ENCODE results near the gene SUMO3. TPM values are rescaled to one million over a fixed set of nuclear protein-coding genes. Genes with fewer than 3 reads are reported as not detected.

The SUMO3 gene
- total RNA-seq, 3 donors from 2014 or later, result 87.0 to 107 (median 93.4) TPM

- Mint-ChIP-seq H3K36me3 (ENCODE audit: insufficient read depth) (peaks cover under 1% of the 10 kb centered on the region), H3K9me3 (peaks cover 41% of the 10 kb centered on the region), H3K27me3 (ENCODE audit: low read depth) (no peaks in the 10 kb centered on the region), H3K4me3 (no peak overlapping the region), H3K4me1 (ENCODE audit: low read depth) (peaks cover 1% of the 10 kb centered on the region)
- no peak for DNase-seq
- ATAC-seq, result no peak
These were observed 5.4 kb upstream of the SUMO3 start for GRCh38 chr21:44823179-44823660.

- H3K9me3 Mint-ChIP-seq, result peaks cover 35% of the 10 kb centered on the region
- no peaks in the 10 kb centered on the region for H3K36me3 Mint-ChIP-seq (ENCODE audit: insufficient read depth)
- DNase-seq, result no peak
- peaks cover 1% of the 10 kb centered on the region for H3K4me1 Mint-ChIP-seq (ENCODE audit: low read depth)
- no peak for ATAC-seq
- H3K27me3 Mint-ChIP-seq (ENCODE audit: low read depth), result no peaks in the 10 kb centered on the region
- H3K4me3 Mint-ChIP-seq, result no peak overlapping the region
These were observed 4.8 kb upstream of the SUMO3 start for GRCh38 chr21:44822484-44823178.

DNA sequence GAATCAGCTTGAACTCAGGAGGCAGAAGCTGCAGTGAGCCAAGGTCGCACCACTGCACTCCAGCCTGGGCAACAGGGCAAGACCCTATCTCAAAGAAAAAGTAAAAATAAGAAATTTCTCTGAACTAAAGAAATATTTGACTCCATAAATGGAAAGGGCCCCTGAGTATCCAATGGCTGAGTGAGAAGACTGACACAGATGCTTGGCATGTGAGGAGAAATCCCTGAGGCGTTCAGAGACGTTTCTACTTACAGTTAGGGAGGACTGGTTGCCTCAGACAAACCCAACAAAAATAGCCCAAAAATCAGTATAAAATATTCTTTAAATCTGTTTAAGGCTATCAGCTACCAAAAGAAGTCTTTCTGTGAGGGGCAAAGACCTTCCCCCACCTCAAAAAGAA lies 3.0 kb upstream of the SUMO3 start:
- Mint-ChIP-seq H3K9me3 (peaks cover 28% of the 10 kb centered on the region), H3K4me3 (no peak overlapping the region), H3K4me1 (ENCODE audit: low read depth) (peaks cover 10% of the 10 kb centered on the region), H3K36me3 (ENCODE audit: insufficient read depth) (no peaks in the 10 kb centered on the region), H3K27me3 (ENCODE audit: low read depth) (no peaks in the 10 kb centered on the region)
- DNase-seq (no peak), ATAC-seq (no peak)

GRCh38 chr21:44819283-44820243 lies 1.7 kb upstream of the SUMO3 start:
- H3K27me3 Mint-ChIP-seq (ENCODE audit: low read depth), result no peaks in the 10 kb centered on the region
- H3K4me3 Mint-ChIP-seq, result peak overlapping the region; percentile 71
- DNase-seq (no peak), ATAC-seq (no peak)
- H3K4me1 Mint-ChIP-seq (ENCODE audit: low read depth), result peaks cover 12% of the 10 kb centered on the region
- H3K36me3 Mint-ChIP-seq (ENCODE audit: insufficient read depth), result no peaks in the 10 kb centered on the region
- H3K9me3 Mint-ChIP-seq, result peaks cover 28% of the 10 kb centered on the region

DNA sequence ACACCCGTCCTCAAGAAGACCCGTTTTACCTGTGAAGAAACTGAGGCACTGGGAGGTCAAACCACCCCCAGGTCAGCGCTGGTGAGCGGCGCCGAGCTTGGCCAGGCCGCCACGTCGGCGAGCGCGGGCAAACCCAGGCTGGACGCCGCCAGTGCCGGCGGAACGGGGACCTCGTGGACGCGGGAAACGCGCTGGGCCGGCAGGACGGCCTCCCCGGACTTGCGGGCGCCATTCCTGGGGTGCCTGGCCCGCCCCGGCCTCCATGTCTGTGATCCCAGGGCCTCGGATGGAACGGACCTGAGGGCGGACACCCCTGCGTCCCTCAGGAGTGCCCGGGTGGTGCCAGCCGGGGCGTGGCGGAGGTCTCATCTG lies 764 bp upstream of the SUMO3 start:
- H3K4me3 Mint-ChIP-seq, result peak overlapping the region; percentile 71
- no peaks in the 10 kb centered on the region for H3K27me3 Mint-ChIP-seq (ENCODE audit: low read depth)
- ATAC-seq (no peak), DNase-seq (no peak)
- no peaks in the 10 kb centered on the region for H3K36me3 Mint-ChIP-seq (ENCODE audit: insufficient read depth)
- peaks cover 25% of the 10 kb centered on the region for H3K9me3 Mint-ChIP-seq
- H3K4me1 Mint-ChIP-seq (ENCODE audit: low read depth), result peaks cover 12% of the 10 kb centered on the region

DNA sequence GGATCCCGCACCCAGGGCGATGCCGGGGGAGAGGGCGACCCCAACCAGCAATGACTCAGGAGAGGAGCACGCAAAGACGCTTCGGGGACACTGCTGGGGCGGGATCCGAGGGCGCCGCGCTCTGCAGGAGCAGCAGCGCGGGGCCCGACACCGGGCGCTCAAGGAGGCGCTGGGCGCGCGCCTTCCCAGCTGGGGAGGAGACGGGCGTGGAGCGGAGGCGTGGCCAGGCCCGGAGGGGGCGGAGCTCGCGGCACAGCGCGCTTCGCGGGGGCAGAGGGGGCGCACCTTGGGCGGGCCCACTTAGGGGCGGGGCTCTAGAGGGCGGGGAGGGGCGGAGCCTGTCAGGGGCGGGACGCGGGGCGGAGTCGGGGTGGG lies 369 bp downstream of the SUMO3 start:
- Mint-ChIP-seq H3K27me3 (ENCODE audit: low read depth) (no peaks in the 10 kb centered on the region), H3K9me3 (peaks cover 14% of the 10 kb centered on the region), H3K36me3 (ENCODE audit: insufficient read depth) (peaks cover 2% of the 10 kb centered on the region), H3K4me1 (ENCODE audit: low read depth) (peaks cover 13% of the 10 kb centered on the region), H3K4me3 (peak overlapping the region; percentile 74)
- DNase-seq, result peak; percentile 95
- peak; percentile 84 to 85 for ATAC-seq

DNA sequence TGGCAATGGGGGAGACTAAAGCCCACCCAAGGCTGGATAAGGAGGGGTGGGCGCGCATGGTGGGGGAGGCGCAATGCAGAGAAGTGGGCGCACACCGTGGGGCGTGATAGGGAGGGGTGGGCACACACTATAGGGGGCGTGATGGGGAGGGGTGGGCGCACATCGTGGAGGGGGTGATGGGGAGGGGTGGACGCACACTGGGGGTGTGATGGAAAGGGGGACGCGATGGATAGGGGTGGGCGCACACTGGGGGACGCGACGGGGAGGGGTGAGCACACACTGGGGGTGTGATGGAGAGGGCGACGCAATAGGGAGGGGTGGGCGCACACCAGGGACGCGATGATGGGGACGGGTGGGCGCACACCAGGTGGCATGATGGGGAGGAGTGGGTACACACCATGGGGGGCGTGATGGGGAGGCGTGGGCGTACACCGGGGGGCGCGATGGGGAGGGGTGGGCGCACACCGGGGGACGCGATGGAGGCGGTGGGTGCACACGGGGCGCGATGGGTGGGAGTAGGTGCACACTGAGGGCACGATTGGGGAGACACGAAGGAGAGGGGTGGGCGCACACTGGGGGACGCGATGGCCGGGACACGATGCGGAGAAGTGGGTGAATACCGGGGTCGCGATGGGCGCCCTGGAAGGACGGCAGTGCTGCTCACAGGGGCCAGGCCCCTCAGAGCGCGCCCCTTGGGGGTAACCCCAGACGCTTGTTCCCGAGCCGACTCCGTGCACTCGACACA lies 929 bp downstream of the SUMO3 start:
- DNase-seq, result no peak
- H3K4me3 Mint-ChIP-seq, result peak overlapping the region; percentile 75

GRCh38 chr21:44815852-44816628 lies 1.8 kb downstream of the SUMO3 start:
- ATAC-seq, result no peak
- Mint-ChIP-seq H3K4me3 (peak overlapping the region; percentile 75), H3K27me3 (ENCODE audit: low read depth) (no peaks in the 10 kb centered on the region), H3K36me3 (ENCODE audit: insufficient read depth) (peaks cover 5% of the 10 kb centered on the region), H3K4me1 (ENCODE audit: low read depth) (peaks cover 17% of the 10 kb centered on the region), H3K9me3 (peaks cover 6% of the 10 kb centered on the region)
- DNase-seq, result no peak

More for the DNA sequence above, 929 bp downstream of the SUMO3 start:
- no peaks in the 10 kb centered on the region for H3K27me3 Mint-ChIP-seq (ENCODE audit: low read depth)
- peaks cover 13% of the 10 kb centered on the region for H3K4me1 Mint-ChIP-seq (ENCODE audit: low read depth)
- ATAC-seq, result no peak
- peaks cover 4% of the 10 kb centered on the region for H3K36me3 Mint-ChIP-seq (ENCODE audit: insufficient read depth)
- H3K9me3 Mint-ChIP-seq, result peaks cover 8% of the 10 kb centered on the region

DNA sequence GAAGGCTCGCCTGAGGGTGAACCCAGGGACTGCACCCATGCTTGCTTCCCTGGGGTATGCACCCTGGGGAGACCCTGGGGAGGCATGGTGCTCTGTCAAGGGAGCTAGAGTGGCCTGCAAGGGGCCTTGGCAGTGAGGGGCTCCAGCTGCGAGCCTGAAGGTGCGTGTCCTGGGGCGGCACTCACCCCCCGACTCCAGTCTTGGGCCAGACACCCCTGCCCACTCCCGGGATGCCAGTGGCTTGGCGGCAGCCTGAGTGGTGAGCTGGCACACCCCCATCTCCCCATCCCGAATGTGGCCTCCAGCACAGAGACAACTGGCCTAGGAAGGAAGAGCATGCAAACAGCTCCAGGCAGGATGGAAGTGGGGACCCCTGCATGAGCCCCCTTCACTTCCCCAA lies 2.6 kb downstream of the SUMO3 start:
- no peaks in the 10 kb centered on the region for H3K27me3 Mint-ChIP-seq (ENCODE audit: low read depth)
- H3K4me3 Mint-ChIP-seq, result no peak overlapping the region
- ATAC-seq (no peak), DNase-seq (no peak)
- H3K9me3 Mint-ChIP-seq, result peaks cover 6% of the 10 kb centered on the region
- H3K4me1 Mint-ChIP-seq (ENCODE audit: low read depth), result peaks cover 19% of the 10 kb centered on the region
- H3K36me3 Mint-ChIP-seq (ENCODE audit: insufficient read depth), result peaks cover 7% of the 10 kb centered on the region

GRCh38 chr21:44814498-44815023 lies 3.3 kb downstream of the SUMO3 start:
- ATAC-seq (no peak), DNase-seq (no peak)
- H3K36me3 Mint-ChIP-seq (ENCODE audit: insufficient read depth), result peaks cover 12% of the 10 kb centered on the region
- peaks cover 19% of the 10 kb centered on the region for H3K4me1 Mint-ChIP-seq (ENCODE audit: low read depth)
- no peaks in the 10 kb centered on the region for H3K27me3 Mint-ChIP-seq (ENCODE audit: low read depth)
- no peak overlapping the region for H3K4me3 Mint-ChIP-seq
- peaks cover under 1% of the 10 kb centered on the region for H3K9me3 Mint-ChIP-seq

DNA sequence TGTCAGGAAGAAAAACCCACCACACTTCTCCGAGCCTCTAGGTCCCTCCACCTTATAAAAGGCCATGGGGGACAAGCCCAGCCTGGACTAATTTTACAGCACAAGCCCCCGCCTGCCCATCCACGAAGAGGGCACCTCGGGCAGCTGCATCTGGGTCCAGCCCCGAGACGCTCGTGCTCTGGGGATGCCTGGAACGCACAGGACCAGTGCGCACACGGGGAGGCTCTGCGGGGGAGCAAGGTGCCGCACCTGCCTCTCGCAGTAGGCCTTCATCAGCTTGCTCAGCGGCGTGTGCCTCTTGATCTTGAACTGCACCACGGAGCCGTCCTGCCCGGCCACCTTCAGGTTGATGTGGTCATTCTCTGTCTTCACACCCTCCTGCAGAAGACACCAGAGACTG lies 4.1 kb downstream of the SUMO3 start:
- ATAC-seq (no peak), DNase-seq (no peak)
- Mint-ChIP-seq H3K4me3 (no peak overlapping the region), H3K4me1 (ENCODE audit: low read depth) (peaks cover 18% of the 10 kb centered on the region), H3K9me3 (no peaks in the 10 kb centered on the region), H3K36me3 (ENCODE audit: insufficient read depth) (peaks cover 19% of the 10 kb centered on the region), H3K27me3 (ENCODE audit: low read depth) (no peaks in the 10 kb centered on the region)

- H3K36me3 Mint-ChIP-seq (ENCODE audit: insufficient read depth), result peaks cover 19% of the 10 kb centered on the region
- no peak overlapping the region for H3K4me3 Mint-ChIP-seq
- peaks cover 18% of the 10 kb centered on the region for H3K4me1 Mint-ChIP-seq (ENCODE audit: low read depth)
- no peaks in the 10 kb centered on the region for H3K27me3 Mint-ChIP-seq (ENCODE audit: low read depth)
- no peak for DNase-seq
- ATAC-seq, result no peak
- H3K9me3 Mint-ChIP-seq, result no peaks in the 10 kb centered on the region
These were observed 4.7 kb downstream of the SUMO3 start for GRCh38 chr21:44813149-44813548.

DNA sequence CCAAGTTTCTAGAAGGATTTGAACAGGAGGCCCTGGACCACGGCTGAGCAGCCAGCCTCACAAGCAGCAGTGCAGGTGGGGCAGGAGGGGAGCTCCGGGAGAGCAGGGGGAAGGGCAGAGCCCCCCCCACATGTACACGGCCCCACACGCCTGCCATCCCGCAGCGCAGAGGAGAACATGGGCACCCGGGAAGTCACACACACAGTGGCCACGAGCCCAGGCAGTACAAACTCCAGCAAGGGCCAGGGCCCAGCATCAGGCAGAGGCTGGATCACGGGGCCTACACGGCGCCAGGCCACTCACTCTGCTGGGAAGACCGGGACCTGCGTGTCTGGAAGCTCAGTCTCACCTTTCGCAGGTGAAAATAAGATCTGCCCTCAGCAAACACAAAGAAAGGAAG lies 5.2 kb downstream of the SUMO3 start:
- no peak for DNase-seq
- Mint-ChIP-seq H3K36me3 (ENCODE audit: insufficient read depth) (peaks cover 19% of the 10 kb centered on the region), H3K4me3 (no peak overlapping the region)

More for the DNA sequence above, 5.2 kb downstream of the SUMO3 start:
- Mint-ChIP-seq H3K9me3 (no peaks in the 10 kb centered on the region), H3K4me1 (ENCODE audit: low read depth) (peaks cover 18% of the 10 kb centered on the region), H3K27me3 (ENCODE audit: low read depth) (no peaks in the 10 kb centered on the region)
- no peak for ATAC-seq

Data from activated T-cell treated with anti-CD3 and anti-CD28 coated beads, Interleukin-2, amount 50 U/mL, for 4 hours (primary cell).